OCI-M1 (cell line): ENCODE measurements around the gene RALGPS2.
A peak's percentile ranks its signal among the peaks of the same experiment; 100 is the strongest.

ENCODE experiments used
- DNase-seq: peaks from one replicate; lab custom pipeline; 2025; lab: John Stamatoyannopoulos, UW

RALGPS2 gene

GRCh38 chr1:178962853-178963711 is 238.0 kb downstream of the RALGPS2 start:
- no peak for DNase-seq

GRCh38 chr1:178964469-178965330 is 239.7 kb downstream of the RALGPS2 start:
- DNase-seq = no peak

GRCh38 chr1:178966312-178966711 is 241.3 kb downstream of the RALGPS2 start:
- peak; percentile 44 for DNase-seq

- DNase-seq = no peak
Observed at GRCh38 chr1:178969226-178969987, 244.4 kb downstream of the RALGPS2 start.

- no peak for DNase-seq
Observed at GRCh38 chr1:178970184-178970583, 245.1 kb downstream of the RALGPS2 start.
